SK-N-SH (cell line): Measurements from ENCODE around the gene SQOR. TPM values are rescaled to one million over a fixed set of nuclear protein-coding genes. Genes with fewer than 3 reads are reported as not detected.

Source experiments
- CTCF ChIA-PET: fragments of 300-600, 350-600 bp; formaldehyde crosslinking; extraction: SDS; loops from one replicate; lab custom pipeline; 2021; lab: Yijun Ruan, JAX
- POLR2A ChIA-PET: fragments of 350-600 bp; sonication (Branson Sonifier 250); formaldehyde crosslinking; extraction: SDS; loops from one replicate; lab custom pipeline; 2020; ENCODE audit warnings: antibody characterized with exemption, inconsistent platforms; lab: Yijun Ruan, JAX
- DNase-seq: peaks from one replicate; pipeline ENCODE4 v3.0.0; 2012
- H2AFZ ChIP-seq: fragments of 200-600 bp; sonication (generic); 2 replicates; pipeline ENCODE4 v1.8.1; 2016; ENCODE audit warnings: antibody characterized with exemption, mild to moderate bottlenecking, low read depth
- H3F3A ChIP-seq: fragments of 200-600 bp; sonication (generic); replicated peaks from 2 replicates; pipeline ENCODE3; 2016; ENCODE audit warnings: antibody characterized with exemption, mild to moderate bottlenecking; ENCODE audit not compliant: insufficient read depth
- H3K27ac ChIP-seq, 2 experiments: fragments of 200-500 bp in 1 of 2; fragments of 200-600 bp in 1 of 2; sonication (Bioruptor generic) in 1 of 2; sonication (generic), shearing (Covaris generic) in 1 of 2; 2 replicates each; pipeline versions ENCODE4 v1.5.1 to v1.6.1; 2014 to 2016; ENCODE audit warnings: low read depth in 2 of 2, inconsistent platforms in 1 of 2, low read length in 1 of 2, mild to moderate bottlenecking in 1 of 2, mixed read lengths in 1 of 2
- H3K27me3 ChIP-seq: fragments of 200-600 bp; sonication (generic), shearing (Covaris generic); 2 replicates; pipeline ENCODE4 v1.6.1; 2016; ENCODE audit warnings: mixed run types; ENCODE audit not compliant: insufficient read depth
- H3K36me3 ChIP-seq, 2 experiments: fragments of 200-500 bp in 1 of 2; fragments of 200-600 bp in 1 of 2; sonication (Bioruptor generic) in 1 of 2; sonication (generic) in 1 of 2; replicated peaks in 1 of 2; 2 replicates each; pipeline versions ENCODE3 to v1.5.1; 2014 to 2016; ENCODE audit warnings: low read length in 1 of 2, mild to moderate bottlenecking in 1 of 2; ENCODE audit not compliant: insufficient read depth in 2 of 2, control insufficient read depth in 1 of 2
- H3K4me1 ChIP-seq, 2 experiments: fragments of 200-500 bp in 1 of 2; fragments of 200-600 bp in 1 of 2; sonication (Bioruptor generic) in 1 of 2; sonication (generic), shearing (Covaris generic) in 1 of 2; 2 replicates each; pipeline versions ENCODE4 v1.5.1 to v1.6.1; 2014 to 2016; ENCODE audit warnings: low read depth in 1 of 2, low read length in 1 of 2, mixed run types in 1 of 2; ENCODE audit not compliant: insufficient read depth in 2 of 2, control insufficient read depth in 1 of 2
- H3K4me2 ChIP-seq: fragments of 200-600 bp; sonication (generic), shearing (Covaris generic); 2 replicates; pipeline ENCODE4 v1.6.1; 2017; ENCODE audit warnings: mixed run types
- H3K4me3 ChIP-seq, 2 experiments: fragments of 200-500 bp in 1 of 2; fragments of 200-600 bp in 1 of 2; sonication (Bioruptor generic) in 1 of 2; sonication (generic), shearing (Covaris generic) in 1 of 2; 2 replicates each; pipeline versions ENCODE4 v1.5.1 to v1.8.1; 2014 to 2016; ENCODE audit warnings: low read depth in 2 of 2, inconsistent platforms in 1 of 2, low read length in 1 of 2, mild to moderate bottlenecking in 1 of 2, mixed read lengths in 1 of 2, moderate library complexity in 1 of 2
- H3K79me2 ChIP-seq: fragments of 200-600 bp; sonication (generic); 2 replicates; pipeline ENCODE4 v1.8.1; 2017; ENCODE audit warnings: mild to moderate bottlenecking; ENCODE audit not compliant: insufficient read depth
- H3K9ac ChIP-seq: fragments of 200-600 bp; sonication (generic); 2 replicates; pipeline ENCODE4 v1.6.1; 2017; ENCODE audit warnings: mixed run types
- H3K9me2 ChIP-seq: fragments of 200-600 bp; sonication (generic); 2 replicates; pipeline ENCODE4 v1.6.1; 2017; ENCODE audit warnings: mixed run types
- H3K9me3 ChIP-seq: fragments of 200-600 bp; sonication (generic); 2 replicates; pipeline ENCODE4 v1.6.1; 2017; ENCODE audit warnings: mixed run types, mild to moderate bottlenecking, moderate library complexity
- H4K20me1 ChIP-seq: fragments of 200-600 bp; sonication (generic); 2 replicates; pipeline ENCODE4 v1.6.1; 2017; ENCODE audit warnings: mild to moderate bottlenecking, mixed run types; ENCODE audit not compliant: insufficient read depth
- CHD2 ChIP-seq: fragments of 150-350 bp; IDR thresholded peaks from 2 replicates; pipeline ENCODE4 v1.6.1; 2018; ENCODE audit warnings: low read length; ENCODE audit not compliant: partially characterized antibody
- CTCF ChIP-seq: fragments of 200-600 bp; sonication (generic); IDR thresholded peaks from 2 replicates; pipeline ENCODE4 v1.6.1; 2017; ENCODE audit warnings: antibody characterized with exemption, mild to moderate bottlenecking, moderate library complexity
- EP300 ChIP-seq, 2 experiments: IDR thresholded peaks; 2 replicates each; pipeline versions ENCODE4 v1.4.0 to v1.6.1; 2012; ENCODE audit warnings: borderline replicate concordance in 1 of 2, low read depth in 1 of 2, low read length in 1 of 2
- EZH2phosphoT487 ChIP-seq: fragments of 200-600 bp; sonication (generic); IDR thresholded peaks from 2 replicates; pipeline ENCODE4 v1.6.1; 2017; ENCODE audit warnings: low read depth, mixed run types, mild to moderate bottlenecking, antibody characterized with exemption, moderate library complexity, borderline replicate concordance
- FOSL2 ChIP-seq: IDR thresholded peaks from 2 replicates; pipeline ENCODE4 v1.4.0; 2012; ENCODE audit warnings: low read depth, mild to moderate bottlenecking, moderate library complexity, borderline replicate concordance
- FOXJ3 ChIP-seq: sonication (generic); formaldehyde crosslinking; IDR thresholded peaks from 2 replicates; pipeline ENCODE4 v1.5.1; 2020; ENCODE audit warnings: mild to moderate bottlenecking, missing genetic modification reagents
- FOXM1 ChIP-seq: IDR thresholded peaks from 2 replicates; pipeline ENCODE4 v1.4.0; 2012; ENCODE audit warnings: low read depth, mild to moderate bottlenecking
- IRF3 ChIP-seq: fragments of 150-350 bp; IDR thresholded peaks from 2 replicates; pipeline ENCODE4 v1.6.1; 2016; ENCODE audit warnings: mild to moderate bottlenecking, low read depth, low read length
- JUND ChIP-seq: IDR thresholded peaks from 2 replicates; pipeline ENCODE4 v1.4.0; 2012
- MAX ChIP-seq: IDR thresholded peaks from 2 replicates; pipeline ENCODE4 v1.4.0; 2012; ENCODE audit warnings: low read depth
- MEF2A ChIP-seq: IDR thresholded peaks from 2 replicates; pipeline ENCODE4 v1.4.0; 2012; ENCODE audit warnings: low read depth, borderline replicate concordance
- NRF1 ChIP-seq: IDR thresholded peaks from 2 replicates; pipeline ENCODE4 v1.6.1; 2012; ENCODE audit warnings: low read depth, mild to moderate bottlenecking, low read length
- POLR2AphosphoS5 ChIP-seq: IDR thresholded peaks from 2 replicates; pipeline ENCODE4 v1.6.1; 2012; ENCODE audit warnings: low read depth, low read length
- RAD21 ChIP-seq: IDR thresholded peaks from 2 replicates; pipeline ENCODE4 v1.6.1; 2012; ENCODE audit warnings: mild to moderate bottlenecking, low read length
- RCOR1 ChIP-seq: fragments of 150-350 bp; IDR thresholded peaks from 2 replicates; pipeline ENCODE4 v1.6.1; 2017; ENCODE audit warnings: antibody characterized with exemption, low read length
- RFX5 ChIP-seq: IDR thresholded peaks from 2 replicates; pipeline ENCODE4 v1.6.1; 2012; ENCODE audit warnings: mild to moderate bottlenecking, improper control_type of control experiment, low read length
- RXRA ChIP-seq: IDR thresholded peaks from 2 replicates; pipeline ENCODE4 v1.4.0; 2012; ENCODE audit warnings: low read depth, mild to moderate bottlenecking, borderline replicate concordance
- TAF1 ChIP-seq: IDR thresholded peaks from 2 replicates; pipeline ENCODE4 v1.6.1; 2012; ENCODE audit warnings: low read depth, mild to moderate bottlenecking, low read length, moderate library complexity, borderline replicate concordance
- ZBTB33 ChIP-seq: IDR thresholded peaks from 2 replicates; pipeline ENCODE4 v1.4.0; 2012; ENCODE audit warnings: low read depth, borderline replicate concordance
- WGBS: methylation state at CpG from one replicate; pipeline ENCODE4 v1.1.6; 2017; ENCODE audit warnings: low lambda C conversion rate; 5-methylcytosine and 5-hydroxymethylcytosine counted together
- polyA plus RNA-seq, 3 experiments: library from polyadenylated mRNA; depleted of rRNA; stranded (reverse); fragments of >200 nt; gene quantifications; 2 replicates each; pipeline ENCODE4 v1.2.3, GENCODE V29; 2012

SQOR gene
- polyA plus RNA-seq, 1 of the 3 experiments (the other 2 are of a cell fraction), result 7.8 TPM

GRCh38 chr15:45667002-45667401, 32.2 kb downstream of the SQOR start (continued):
- TF ChIP-seq JUND (no peak), CHD2 (no peak)
- TF ChIP-seq, all 33 proteins: peak for 0

GRCh38 chr15:45668386-45668785, 33.6 kb downstream of the SQOR start:
- Histone ChIP-seq H3K36me3 (no peaks in the 10 kb centered on the region), H3K9me2 (no peaks in the 10 kb centered on the region), H4K20me1 (no peaks in the 10 kb centered on the region), H3K4me1 (no peaks in the 10 kb centered on the region), H3K27ac (no peak overlapping the region), H3K9me3 (no peaks in the 10 kb centered on the region), H3K9ac (no peak overlapping the region), H3K4me3 (no peak overlapping the region), H3K79me2 (no peaks in the 10 kb centered on the region), H3K4me2 (no peak overlapping the region), H2AFZ (no peak overlapping the region), H3F3A (no peaks in the 10 kb centered on the region), H3K27me3 (no peaks in the 10 kb centered on the region)
- 71% methylated on average over 5 of the region's 6 CpGs for WGBS
- POLR2A ChIA-PET, result no interaction called here
- TF ChIP-seq MEF2A (no peak), EZH2phosphoT487 (no peak), RAD21 (no peak), IRF3 (no peak), CTCF (no peak), FOXJ3 (no peak), POLR2AphosphoS5 (no peak), MAX (no peak), NRF1 (no peak)
- DNase-seq, result no peak
- CTCF ChIA-PET, result no interaction called here

- Histone ChIP-seq H3F3A (no peaks in the 10 kb centered on the region), H3K9ac (no peak overlapping the region), H3K9me2 (no peaks in the 10 kb centered on the region), H3K79me2 (no peaks in the 10 kb centered on the region), H3K9me3 (no peaks in the 10 kb centered on the region), H3K4me2 (no peak overlapping the region), H4K20me1 (no peaks in the 10 kb centered on the region), H3K27me3 (no peaks in the 10 kb centered on the region), H2AFZ (no peak overlapping the region), H3K4me3 (no peak overlapping the region), H3K27ac (no peak overlapping the region), H3K36me3 (no peaks in the 10 kb centered on the region), H3K4me1 (no peaks in the 10 kb centered on the region)
- WGBS, result 55% methylated on average over 3 of the region's 3 CpGs
- DNase-seq, result no peak
- TF ChIP-seq RXRA (no peak), FOXM1 (no peak), RAD21 (no peak), ZBTB33 (no peak), RFX5 (no peak), TAF1 (no peak), CTCF (no peak), FOSL2 (no peak), RCOR1 (no peak), MAX (no peak), EP300 (IDR thresholded peaks at IDR 0.05; ENCODE audit: borderline replicate concordance in 1 of 2, low read depth in 1 of 2, low read length in 1 of 2) (no peak)
- ChIA-PET CTCF (no interaction called here), POLR2A (no interaction called here)
Measured at GRCh38 chr15:45669422-45669821, 34.6 kb downstream of the SQOR start.
